GM18508 (cell line): ENCODE data around the gene RITA1.
"Not testable (repeated sequence)": the region's sequence is repeated elsewhere in the genome, so short reads cannot be mapped to it uniquely, and the experiment has no call there.

Experiments
- ATAC-seq: cut with Tn5 transposase; IDR thresholded peaks from one replicate; pipeline ENCODE4 v1.9.1; 2021; ENCODE audit warnings: moderate number of reproducible peaks; ENCODE audit not compliant: insufficient read depth, unreplicated experiment

The RITA1 gene

GRCh38 chr12:113185180-113186032 is at the start of gene RITA1, which contains the start of gene DDX54:
RITA1 (plus strand) TSS chr12:113185721; CDS start chr12:113186747, 1,026 bp downstream.
DDX54 (minus strand) TSS chr12:113185478; CDS start chr12:113185451, 27 bp downstream.
- peak; percentile 22 for ATAC-seq

GRCh38 chr12:113136128-113136989 is 49.2 kb upstream of the RITA1 start:
- no peak for ATAC-seq

- no peak for ATAC-seq
Measured at GRCh38 chr12:113136990-113137511, 48.5 kb upstream of the RITA1 start.

- no peak for ATAC-seq
Measured at GRCh38 chr12:113137861-113138783, 47.4 kb upstream of the RITA1 start.

GRCh38 chr12:113138826-113139225 is 46.7 kb upstream of the RITA1 start:
- ATAC-seq: no peak

GRCh38 chr12:113140706-113141105 is 44.8 kb upstream of the RITA1 start:
- ATAC-seq: no peak

- not testable (repeated sequence) for ATAC-seq
Measured at GRCh38 chr12:113141716-113142115, 43.8 kb upstream of the RITA1 start.

GRCh38 chr12:113142173-113142885 is 43.2 kb upstream of the RITA1 start:
- ATAC-seq: no peak

GRCh38 chr12:113142886-113143332 is 42.6 kb upstream of the RITA1 start:
- no peak for ATAC-seq

GRCh38 chr12:113143959-113144358 is 41.6 kb upstream of the RITA1 start:
- no peak for ATAC-seq

GRCh38 chr12:113144806-113145205 is 40.7 kb upstream of the RITA1 start:
- no peak for ATAC-seq

GRCh38 chr12:113145720-113146551 is 39.6 kb upstream of the RITA1 start:
- ATAC-seq: no peak

- no peak for ATAC-seq
Measured at GRCh38 chr12:113146999-113147398, 38.5 kb upstream of the RITA1 start.

- ATAC-seq: no peak
Measured at GRCh38 chr12:113149361-113150150, 36.0 kb upstream of the RITA1 start, which contains the start of gene CFAP73. CFAP73 (plus strand) TSS chr12:113149724; CDS start chr12:113149858, 134 bp downstream.

GRCh38 chr12:113151655-113152054 is 33.9 kb upstream of the RITA1 start:
- ATAC-seq: no peak

GRCh38 chr12:113152196-113152834 is 33.2 kb upstream of the RITA1 start:
- ATAC-seq: no peak
